CD4-positive, alpha-beta T cell treated with Interleukin-17A for 4 hours (primary cell): Measurements from ENCODE around the gene KCNG3.

Experiments
- DNase-seq: peaks from one replicate; pipeline ENCODE4 v3.0.0-alpha.2; 2020; ENCODE audit warnings: mixed read lengths

KCNG3 gene

DNA sequence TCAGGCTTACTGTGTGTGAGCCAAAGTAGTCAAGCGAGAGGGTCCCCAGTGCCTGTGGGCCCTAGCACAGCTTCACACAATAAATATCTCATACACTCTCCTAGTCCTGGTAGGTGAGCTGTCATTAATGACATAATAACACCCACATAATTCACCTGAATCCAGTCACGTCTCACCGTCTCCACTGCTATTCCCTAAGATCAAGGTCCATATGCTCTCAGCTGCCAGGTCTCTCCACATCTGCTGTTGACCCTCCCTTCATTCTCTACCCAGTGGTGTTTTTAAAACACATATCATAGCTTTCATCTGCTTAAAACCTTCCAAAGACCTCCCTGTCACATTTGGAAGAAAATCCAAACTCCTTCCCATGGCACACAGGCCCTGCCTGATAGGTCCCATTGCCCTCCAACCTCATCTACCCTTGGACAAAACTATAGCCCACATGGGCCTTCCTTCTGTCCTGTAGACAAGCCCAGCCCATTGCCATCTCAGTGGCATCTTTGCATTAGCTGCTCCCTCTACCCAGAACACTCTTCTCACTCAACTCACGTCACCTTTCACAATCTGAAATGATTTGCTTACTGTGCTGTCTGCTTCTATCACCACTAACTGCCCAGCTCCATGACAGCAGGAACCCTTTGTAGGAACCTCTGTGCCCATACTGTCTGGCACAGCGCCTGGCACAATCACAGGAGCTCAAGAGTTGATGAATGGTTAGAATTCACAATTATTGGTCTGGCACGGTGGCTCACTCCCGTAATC is 7.5 kb downstream of the KCNG3 start:
- no peak for DNase-seq

DNA sequence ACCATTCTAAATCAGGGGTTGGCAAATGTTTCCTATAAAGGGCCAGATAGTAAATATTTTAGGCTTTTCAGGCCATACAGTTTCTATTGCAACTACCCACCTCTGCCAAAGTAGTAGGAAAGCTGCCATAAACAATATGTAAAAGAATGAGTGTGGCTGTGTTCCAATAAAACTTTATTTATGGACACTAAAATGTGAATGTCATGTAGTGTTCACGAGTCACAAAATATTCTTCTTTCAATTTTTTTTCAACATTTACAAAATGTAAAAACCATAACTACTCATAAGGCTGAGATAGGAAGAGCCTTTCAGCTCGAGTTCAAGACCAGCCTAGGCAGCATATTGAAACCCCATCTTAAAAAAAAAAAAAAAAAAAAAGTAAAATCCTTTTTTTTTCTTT is 13.4 kb downstream of the KCNG3 start:
- no peak for DNase-seq

DNA sequence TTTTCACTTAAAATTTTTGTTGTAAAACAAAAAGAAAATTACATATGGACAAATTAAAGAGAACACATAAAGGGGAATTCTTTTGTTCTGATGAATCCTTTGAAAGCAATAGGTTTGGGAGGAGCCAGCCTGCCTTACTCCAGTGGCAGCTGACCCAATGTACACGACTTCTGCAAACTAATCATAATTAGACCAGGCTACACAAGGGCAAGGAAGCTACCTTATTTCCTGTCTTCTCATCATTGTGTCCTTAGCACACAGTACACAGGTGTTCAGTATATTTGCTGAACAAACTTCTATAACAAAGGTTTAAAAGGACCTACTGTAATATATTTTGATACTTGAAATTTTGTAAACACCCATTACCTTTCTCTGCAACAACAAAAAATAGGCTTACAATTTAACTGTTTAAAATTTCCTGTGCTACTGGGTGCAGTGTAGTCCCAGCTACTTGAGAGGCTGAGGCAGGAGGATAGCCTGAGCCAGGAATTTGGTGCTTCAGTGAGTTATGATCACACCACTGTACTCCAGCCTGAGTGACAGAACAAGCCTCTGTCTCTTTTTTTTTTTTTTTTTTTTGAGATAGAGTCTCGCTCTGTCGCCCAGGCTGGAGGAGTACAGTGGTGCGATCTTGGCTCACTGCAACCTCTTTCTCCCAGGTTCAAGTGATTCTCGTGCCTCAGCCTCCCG is 18.9 kb downstream of the KCNG3 start:
- no peak for DNase-seq

- DNase-seq: no peak
Observed at GRCh38 chr2:42470706-42471105, 23.1 kb downstream of the KCNG3 start.

DNA sequence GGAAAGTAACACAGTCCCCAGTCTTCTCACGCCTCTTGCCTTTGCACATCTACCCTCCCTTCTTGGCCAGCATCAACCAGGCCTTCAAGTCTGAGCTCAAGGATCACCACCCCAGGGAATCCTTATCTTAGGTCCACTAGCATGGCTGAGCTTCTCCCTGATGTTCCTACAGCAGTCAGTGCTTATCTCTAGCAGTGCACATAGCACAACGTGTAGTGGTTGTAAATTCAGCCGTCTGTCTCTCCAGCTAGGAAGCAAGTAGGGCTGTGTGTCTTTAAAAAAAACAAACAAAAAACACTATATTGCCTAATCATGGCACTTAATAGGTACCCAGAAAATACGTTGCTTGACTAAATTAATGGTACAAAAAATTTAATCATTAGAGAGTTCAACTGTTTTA is 29.2 kb downstream of the KCNG3 start:
- DNase-seq: no peak

DNA sequence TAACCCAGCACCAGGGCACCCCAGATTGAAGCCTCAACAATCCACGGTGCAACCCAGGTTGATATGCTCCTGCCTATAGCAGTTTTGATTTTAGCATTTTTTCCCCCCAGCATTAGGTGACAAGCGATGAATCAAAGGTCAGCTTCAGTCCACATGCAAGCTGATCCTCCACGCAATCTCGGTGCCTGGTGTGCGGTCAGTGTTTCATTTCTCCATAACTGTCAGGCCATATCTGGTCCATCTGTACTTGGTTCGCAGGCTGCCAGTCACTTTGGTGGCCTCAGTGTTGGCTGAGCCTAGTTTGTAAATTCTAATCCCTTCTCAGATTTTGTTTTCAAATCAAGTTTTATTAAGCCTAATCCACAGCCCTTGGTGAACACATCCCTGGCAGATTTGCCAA is 30.2 kb downstream of the KCNG3 start:
- DNase-seq: no peak

DNA sequence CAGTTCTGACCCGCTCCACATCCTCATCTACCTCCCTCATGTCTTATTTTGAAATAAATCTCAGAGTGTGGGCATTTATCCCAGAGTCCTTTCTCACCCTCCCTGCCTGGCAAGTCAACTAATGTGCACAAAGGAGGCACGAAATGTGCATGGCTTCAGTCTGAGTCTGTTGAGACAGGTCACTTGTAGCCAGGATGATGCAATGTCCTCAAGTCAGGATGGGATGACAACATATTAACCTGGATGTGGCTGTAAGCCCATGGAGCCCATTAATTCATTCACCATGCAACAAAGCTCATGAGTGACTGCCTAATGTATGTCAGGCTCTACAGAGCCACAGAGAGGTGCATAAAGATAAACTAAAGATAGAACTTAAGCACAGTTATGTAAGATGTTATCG is 34.5 kb downstream of the KCNG3 start:
- no peak for DNase-seq

DNA sequence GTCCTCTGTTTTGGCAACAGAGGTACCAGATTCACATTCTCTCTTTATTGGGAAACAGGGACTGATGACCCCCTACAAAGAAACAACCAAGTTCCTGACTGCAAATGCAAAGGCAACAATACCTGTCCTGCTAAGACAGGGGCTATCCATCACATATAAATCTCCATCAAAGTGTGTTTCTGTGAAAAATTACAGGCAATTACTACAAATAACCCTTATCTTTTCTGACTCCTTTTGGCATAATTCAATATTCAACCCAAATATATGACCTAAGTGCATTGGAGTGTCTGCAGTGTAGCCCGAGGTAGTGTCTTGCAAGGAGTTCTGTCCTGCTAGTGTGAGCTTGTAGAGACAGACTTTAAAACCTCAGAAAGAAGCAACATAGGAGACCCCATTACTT is 35.4 kb downstream of the KCNG3 start:
- no peak for DNase-seq

DNA sequence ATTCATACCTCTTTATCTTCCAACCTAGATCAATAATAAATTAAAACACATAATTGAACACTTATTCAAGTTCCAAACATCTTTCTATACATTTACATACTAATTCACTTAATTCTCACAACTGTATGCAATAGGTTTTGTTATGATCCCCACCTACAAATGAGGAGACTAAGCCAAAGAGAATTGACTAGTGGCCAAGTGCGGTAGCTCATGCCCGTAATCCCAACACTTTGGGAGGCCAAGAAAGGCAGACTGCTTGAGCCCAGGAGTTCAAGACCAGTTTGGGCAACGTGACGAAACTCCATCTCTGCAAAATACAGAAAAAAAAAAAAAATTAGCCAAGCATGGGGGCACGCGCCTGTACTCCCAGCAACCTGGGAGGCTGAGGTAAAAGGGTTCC is 36.8 kb downstream of the KCNG3 start:
- DNase-seq: no peak

DNA sequence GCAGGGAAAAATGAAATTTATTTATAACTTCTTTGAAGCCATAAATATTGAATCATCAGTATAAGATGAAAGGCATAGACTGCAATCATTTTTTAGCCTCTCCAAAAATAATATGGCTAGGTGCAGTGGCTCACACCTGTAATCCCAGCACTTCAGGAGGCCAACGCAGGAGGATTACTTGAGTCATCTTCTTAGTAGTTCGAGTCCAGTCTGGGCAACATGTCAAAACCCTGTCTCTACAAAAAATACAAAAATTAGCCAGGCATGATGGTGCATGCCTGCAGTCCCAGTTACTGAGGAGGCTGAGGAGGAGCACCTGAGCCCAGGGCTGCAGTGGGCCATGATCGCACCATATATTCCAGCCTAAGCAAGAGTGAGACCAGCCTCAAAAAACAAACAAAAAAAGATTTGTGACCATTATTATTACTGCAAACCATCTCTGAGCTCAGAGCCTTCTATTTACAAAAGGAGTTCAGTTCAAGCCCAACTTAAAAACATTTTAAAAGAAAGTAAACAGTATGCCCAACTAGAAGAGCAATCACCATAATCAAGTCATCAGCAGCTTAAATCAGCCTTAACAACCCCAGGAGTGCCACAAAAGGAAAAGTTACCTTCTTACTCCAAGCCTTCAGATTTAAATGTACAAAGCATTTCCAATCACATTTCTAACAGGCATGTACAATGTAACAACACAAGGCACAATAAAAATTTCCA is 37.5 kb downstream of the KCNG3 start:
- no peak for DNase-seq

GRCh38 chr2:42452545-42452944 is 41.2 kb downstream of the KCNG3 start:
- no peak for DNase-seq

DNA sequence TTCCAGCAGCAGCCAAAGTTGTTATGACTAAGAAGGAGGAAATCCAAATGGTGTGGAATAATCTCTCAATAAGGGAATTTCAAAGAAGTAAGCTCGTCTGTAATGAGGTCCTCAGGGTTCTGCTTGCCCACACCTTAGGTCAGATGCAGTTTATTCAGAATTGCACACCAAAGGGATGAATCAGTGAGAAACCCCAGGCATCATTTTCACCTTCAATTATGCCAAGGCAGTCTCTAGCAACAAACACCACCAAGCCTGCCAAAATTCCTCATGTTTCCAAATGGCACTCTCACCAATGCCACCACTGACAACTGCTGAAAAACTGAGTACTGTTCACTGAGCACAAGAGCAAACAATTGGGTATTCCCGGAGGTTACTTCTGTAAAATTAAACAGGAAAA is 43.6 kb downstream of the KCNG3 start:
- DNase-seq: no peak

GRCh38 chr2:42449163-42450087 is 44.4 kb downstream of the KCNG3 start:
- DNase-seq: no peak

- no peak for DNase-seq
Observed at GRCh38 chr2:42448163-42448562, 45.6 kb downstream of the KCNG3 start.

- DNase-seq: no peak
Observed at GRCh38 chr2:42446503-42447271, 47.1 kb downstream of the KCNG3 start.

GRCh38 chr2:42443718-42444399 is 49.9 kb downstream of the KCNG3 start:
- DNase-seq: no peak

GRCh38 chr2:42442774-42443173 is 51.0 kb downstream of the KCNG3 start:
- no peak for DNase-seq

DNA sequence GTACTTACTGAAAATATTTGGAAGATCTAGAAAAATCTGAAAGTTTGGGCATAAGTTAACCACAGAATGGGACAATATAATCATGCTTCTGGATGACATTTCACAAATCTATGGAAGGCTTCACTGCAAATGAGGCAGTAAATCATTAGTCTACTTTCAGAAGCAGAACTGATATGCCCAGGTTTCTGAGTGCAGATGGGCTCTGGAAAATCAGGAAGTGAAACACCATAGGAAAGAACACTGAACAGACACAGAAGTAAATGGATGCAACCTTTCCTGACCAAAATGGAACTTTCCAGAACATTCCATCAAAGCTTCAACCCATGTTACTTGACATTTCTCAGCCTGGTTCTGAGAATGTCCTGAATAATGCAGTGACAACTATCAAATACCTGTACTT is 55.1 kb downstream of the KCNG3 start:
- DNase-seq: no peak

DNA sequence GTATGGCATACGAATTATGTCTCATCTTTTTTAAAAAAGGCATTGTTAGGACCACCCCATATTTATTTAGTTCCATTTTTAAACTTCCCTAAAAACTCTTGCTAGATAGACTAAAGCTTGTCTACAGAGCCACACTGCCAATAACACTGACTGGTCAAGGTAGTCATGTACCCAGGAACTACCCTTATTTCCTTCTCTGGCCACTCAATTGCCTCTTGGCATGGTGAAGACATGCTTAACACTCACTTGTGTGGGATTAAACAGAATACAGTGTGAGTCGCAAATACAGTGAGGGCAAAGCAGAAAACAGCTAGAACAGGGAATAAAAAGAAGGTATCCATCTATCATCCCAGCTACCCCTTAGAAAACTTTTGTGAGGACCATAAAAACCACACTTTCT is 57.4 kb downstream of the KCNG3 start:
- no peak for DNase-seq

DNA sequence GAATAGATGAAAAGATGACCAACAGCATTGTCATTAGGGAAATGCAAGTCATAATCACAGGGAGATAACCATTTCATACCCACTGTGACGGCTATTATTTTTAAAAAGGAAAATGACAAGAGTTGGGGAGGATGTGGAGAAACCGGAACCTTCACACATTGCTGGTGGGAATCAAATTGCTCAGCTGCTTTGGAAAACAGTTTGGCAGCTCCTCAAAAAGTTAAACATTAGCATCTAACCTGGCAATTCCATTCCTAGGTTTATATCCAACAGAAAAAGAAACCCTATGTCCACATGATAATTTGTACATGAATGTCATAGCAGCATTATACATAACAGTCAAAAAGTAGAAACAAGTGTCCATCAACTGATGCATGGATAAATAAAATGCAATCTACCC is 58.2 kb downstream of the KCNG3 start:
- DNase-seq: no peak

DNA sequence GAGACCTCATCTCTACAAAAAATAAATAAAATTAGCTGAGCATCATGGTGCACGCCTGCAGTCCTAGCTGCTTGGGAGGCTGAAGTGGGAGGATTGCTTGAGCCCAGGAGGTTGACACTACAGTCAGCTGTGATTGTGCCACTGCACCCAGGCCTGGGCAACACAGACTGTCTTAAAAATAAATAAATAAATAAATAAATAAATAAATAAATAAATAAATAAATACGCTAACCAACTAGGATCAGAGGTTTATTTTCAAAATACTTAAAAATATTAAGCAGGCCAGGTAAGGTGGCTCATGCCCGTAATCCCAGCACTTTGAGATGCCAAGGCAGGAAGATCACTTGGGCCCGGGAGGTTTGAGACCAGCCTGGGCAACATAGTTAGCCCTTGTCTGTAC is 63.6 kb downstream of the KCNG3 start:
- no peak for DNase-seq

DNA sequence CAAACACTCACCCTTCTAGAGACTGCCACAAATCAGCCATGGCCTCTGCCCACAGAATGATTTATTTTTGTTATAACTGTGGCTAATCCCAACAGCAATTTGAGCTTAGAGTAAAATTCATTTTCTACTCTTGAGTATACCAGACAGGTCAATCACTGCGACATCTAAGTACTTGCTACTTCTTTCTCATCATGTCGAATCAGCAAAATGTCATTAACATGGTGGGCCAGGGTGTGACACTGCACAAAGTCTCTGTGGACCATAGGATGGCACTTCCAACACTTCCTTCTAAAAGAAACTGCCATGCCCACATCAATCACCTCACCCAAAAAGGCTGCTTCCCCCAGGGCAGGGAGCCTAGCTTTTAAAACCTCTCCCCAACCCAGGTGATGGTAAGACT is 64.4 kb downstream of the KCNG3 start:
- DNase-seq: no peak
